Trophoblast cell (in vitro differentiated cells and primary cell): ENCODE measurements around the gene HECW1.
A peak's percentile ranks its signal among the peaks of the same experiment; 100 is the strongest.

ENCODE experiments used
- DNase-seq, 2 donors: peaks; one replicate each; pipeline ENCODE4 v3.0.0-alpha.2; 2016
- H2AFZ ChIP-seq: 2 replicates; pipeline ENCODE4 v1.6.1; 2013; ENCODE audit warnings: low read length, moderate library complexity, mild to moderate bottlenecking; ENCODE audit not compliant: insufficient read depth, poor library complexity
- H2AK5ac ChIP-seq: 2 replicates; pipeline ENCODE4 v1.6.1; 2013; ENCODE audit warnings: mild to moderate bottlenecking, low read length
- H2BK120ac ChIP-seq: 2 replicates; pipeline ENCODE4 v1.6.1; 2013; ENCODE audit warnings: low read length, mild to moderate bottlenecking, moderate library complexity; ENCODE audit not compliant: insufficient read depth, poor library complexity
- H2BK12ac ChIP-seq: 2 replicates; pipeline ENCODE4 v1.6.1; 2013; ENCODE audit warnings: mild to moderate bottlenecking, low read length, moderate library complexity
- H2BK5ac ChIP-seq: 2 replicates; pipeline ENCODE4 v1.6.1; 2013; ENCODE audit warnings: low read length, low read depth, moderate library complexity, mild to moderate bottlenecking; ENCODE audit not compliant: poor library complexity
- H3K14ac ChIP-seq: 2 replicates; pipeline ENCODE4 v1.6.1; 2013; ENCODE audit warnings: mild to moderate bottlenecking, low read length
- H3K18ac ChIP-seq: 2 replicates; pipeline ENCODE4 v1.6.1; 2013; ENCODE audit warnings: mild to moderate bottlenecking, low read length
- H3K23ac ChIP-seq: 2 replicates; pipeline ENCODE4 v1.6.1; 2013; ENCODE audit warnings: low read length
- H3K27ac ChIP-seq: 2 replicates; pipeline ENCODE4 v1.5.1; 2013; ENCODE audit warnings: low read depth, mild to moderate bottlenecking, inconsistent platforms, low read length, moderate library complexity
- H3K27me3 ChIP-seq: 2 replicates; pipeline ENCODE4 v1.6.1; 2013; ENCODE audit warnings: inconsistent platforms, mild to moderate bottlenecking, low read length, moderate library complexity; ENCODE audit not compliant: insufficient read depth
- H3K36me3 ChIP-seq, 2 experiments: 1 replicate in 1 of 2; 2 replicates in 1 of 2; pipeline ENCODE4 v1.6.1; 2013; ENCODE audit warnings: low read length in 2 of 2, mild to moderate bottlenecking in 2 of 2, moderate library complexity in 1 of 2; ENCODE audit not compliant: insufficient read depth in 2 of 2, control insufficient read depth in 1 of 2
- H3K4ac ChIP-seq: 2 replicates; pipeline ENCODE4 v1.6.1; 2013; ENCODE audit warnings: low read depth, mild to moderate bottlenecking, low read length, moderate library complexity
- H3K4me1 ChIP-seq, 2 experiments: 1 replicate in 1 of 2; 2 replicates in 1 of 2; pipeline ENCODE4 v1.6.1; 2013; ENCODE audit warnings: low read length in 2 of 2, mild to moderate bottlenecking in 2 of 2, moderate library complexity in 1 of 2; ENCODE audit not compliant: insufficient read depth in 2 of 2, control insufficient read depth in 1 of 2
- H3K4me2 ChIP-seq: 2 replicates; pipeline ENCODE4 v1.6.1; 2013; ENCODE audit warnings: inconsistent platforms, mild to moderate bottlenecking, low read length, moderate library complexity
- H3K4me3 ChIP-seq: 2 replicates; pipeline ENCODE4 v1.5.1; 2013; ENCODE audit warnings: mild to moderate bottlenecking, low read depth, low read length, inconsistent platforms
- H3K79me1 ChIP-seq: one replicate; pipeline ENCODE4 v1.6.1; 2013; ENCODE audit warnings: low read length
- H3K79me2 ChIP-seq: 2 replicates; pipeline ENCODE4 v1.6.1; 2013; ENCODE audit warnings: low read length, mild to moderate bottlenecking; ENCODE audit not compliant: control insufficient read depth, insufficient read depth, poor library complexity
- H3K9ac ChIP-seq: 2 replicates; pipeline ENCODE4 v1.6.1; 2013; ENCODE audit warnings: mild to moderate bottlenecking, low read length
- H3K9me3 ChIP-seq: 2 replicates; pipeline ENCODE4 v1.6.1; 2013; ENCODE audit warnings: low read depth, mild to moderate bottlenecking, control low read depth, inconsistent platforms, low read length; ENCODE audit not compliant: insufficient read depth
- H4K12ac ChIP-seq: 2 replicates; pipeline ENCODE4 v1.6.1; 2013; ENCODE audit warnings: low read depth, mild to moderate bottlenecking, low read length, moderate library complexity
- H4K8ac ChIP-seq: 2 replicates; pipeline ENCODE4 v1.6.1; 2013; ENCODE audit warnings: low read depth, mild to moderate bottlenecking, low read length, moderate library complexity
- H4K91ac ChIP-seq: one replicate; pipeline ENCODE4 v1.6.1; 2013; ENCODE audit warnings: low read depth, mild to moderate bottlenecking, low read length, moderate library complexity
- WGBS: extraction: QIAGEN DNeasy Blood & Tissue Kit; methylation state at CpG from one replicate; pipeline ENCODE4 v1.1.7; 2013; ENCODE audit warnings: missing lambda C conversion rate; ENCODE audit not compliant: insufficient read length, insufficient coverage; ENCODE audit errors: extremely low coverage; 5-methylcytosine and 5-hydroxymethylcytosine counted together

Gene HECW1

GRCh38 chr7:43495572-43495971, 383.1 kb downstream of the HECW1 start:
- Histone ChIP-seq H3K23ac (no peak overlapping the region), H2BK5ac (no peak overlapping the region), H2AFZ (no peak overlapping the region), H3K4me1 (no peaks in the 10 kb centered on the region), H3K79me1 (no peaks in the 10 kb centered on the region), H3K36me3 (no peaks in the 10 kb centered on the region), H4K12ac (no peak overlapping the region), H3K79me2 (no peaks in the 10 kb centered on the region), H3K18ac (no peak overlapping the region), H2AK5ac (no peak overlapping the region), H2BK12ac (no peak overlapping the region), H4K91ac (no peak overlapping the region), H2BK120ac (no peak overlapping the region), H3K14ac (no peak overlapping the region), H4K8ac (no peak overlapping the region), H3K4me2 (no peak overlapping the region), H3K27ac (no peak overlapping the region), H3K27me3 (no peaks in the 10 kb centered on the region), H3K9ac (no peak overlapping the region), H3K4ac (no peak overlapping the region), H3K4me3 (no peak overlapping the region), H3K9me3 (no peaks in the 10 kb centered on the region)
- no peak for DNase-seq
- WGBS, result no CpG with 5 or more reads among the region's 4 CpGs

DNA sequence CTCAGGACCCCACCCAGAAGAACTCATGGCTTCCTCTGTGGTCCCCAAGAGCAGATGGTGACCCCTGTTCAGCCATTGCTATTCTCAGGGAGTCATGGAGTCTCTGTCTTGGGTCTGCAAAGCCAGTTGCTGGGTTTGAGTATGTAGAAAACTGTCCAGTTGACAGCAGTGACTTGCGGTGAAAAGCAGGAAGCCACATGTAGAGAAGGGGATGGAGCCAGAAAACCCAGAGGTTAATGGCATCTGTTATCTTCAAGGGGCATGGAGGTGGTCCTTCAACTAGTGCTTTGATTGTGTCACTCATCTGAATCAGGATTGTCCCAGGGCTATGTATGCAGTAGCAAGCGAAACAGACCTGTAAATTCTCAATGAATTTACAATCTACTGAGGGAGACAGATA, 384.1 kb downstream of the HECW1 start:
- no peaks in the 10 kb centered on the region for H3K4me1 ChIP-seq
- no peak overlapping the region for H3K23ac ChIP-seq
- no peaks in the 10 kb centered on the region for H3K27me3 ChIP-seq
- no peak overlapping the region for H3K18ac ChIP-seq
- no peak overlapping the region for H3K9ac ChIP-seq
- no peaks in the 10 kb centered on the region for H3K79me1 ChIP-seq
- no peak overlapping the region for H2BK5ac ChIP-seq
- no peaks in the 10 kb centered on the region for H3K36me3 ChIP-seq
- no peak overlapping the region for H4K91ac ChIP-seq
- no peak overlapping the region for H4K8ac ChIP-seq
- no peak overlapping the region for H3K27ac ChIP-seq
- no peak overlapping the region for H3K14ac ChIP-seq
- no peaks in the 10 kb centered on the region for H3K79me2 ChIP-seq
- H3K4me2 ChIP-seq, result no peak overlapping the region
- H2BK12ac ChIP-seq, result no peak overlapping the region
- no peak overlapping the region for H2BK120ac ChIP-seq
- H3K9me3 ChIP-seq, result no peaks in the 10 kb centered on the region
- no peak overlapping the region for H2AK5ac ChIP-seq
- H3K4me3 ChIP-seq, result no peak overlapping the region
- no peak overlapping the region for H3K4ac ChIP-seq
- no peak overlapping the region for H2AFZ ChIP-seq
- WGBS, result no CpG with 5 or more reads among the region's 2 CpGs
- no peak for DNase-seq
- H4K12ac ChIP-seq, result no peak overlapping the region

GRCh38 chr7:43501870-43502269, 389.4 kb downstream of the HECW1 start:
- no peaks in the 10 kb centered on the region for H3K79me2 ChIP-seq
- H3K36me3 ChIP-seq, result no peaks in the 10 kb centered on the region
- no peak overlapping the region for H3K4ac ChIP-seq
- DNase-seq, result peak; percentile 60 to 90
- no peak overlapping the region for H3K18ac ChIP-seq
- H2AK5ac ChIP-seq, result no peak overlapping the region
- peaks cover 0 to 2% of the 10 kb centered on the region in 2 experiments for H3K4me1 ChIP-seq
- H2BK5ac ChIP-seq, result no peak overlapping the region
- no peak overlapping the region for H3K27ac ChIP-seq
- no peak overlapping the region for H3K4me2 ChIP-seq
- H4K8ac ChIP-seq, result no peak overlapping the region
- H3K4me3 ChIP-seq, result no peak overlapping the region
- H3K23ac ChIP-seq, result no peak overlapping the region
- H2AFZ ChIP-seq, result no peak overlapping the region
- no peaks in the 10 kb centered on the region for H3K27me3 ChIP-seq
- no peak overlapping the region for H4K91ac ChIP-seq
- H3K14ac ChIP-seq, result no peak overlapping the region
- no peaks in the 10 kb centered on the region for H3K79me1 ChIP-seq
- H2BK12ac ChIP-seq, result no peak overlapping the region
- WGBS, result no CpG with 5 or more reads among the region's 3 CpGs
- no peak overlapping the region for H4K12ac ChIP-seq
- no peak overlapping the region for H3K9ac ChIP-seq
- no peak overlapping the region for H2BK120ac ChIP-seq
- no peaks in the 10 kb centered on the region for H3K9me3 ChIP-seq

DNA sequence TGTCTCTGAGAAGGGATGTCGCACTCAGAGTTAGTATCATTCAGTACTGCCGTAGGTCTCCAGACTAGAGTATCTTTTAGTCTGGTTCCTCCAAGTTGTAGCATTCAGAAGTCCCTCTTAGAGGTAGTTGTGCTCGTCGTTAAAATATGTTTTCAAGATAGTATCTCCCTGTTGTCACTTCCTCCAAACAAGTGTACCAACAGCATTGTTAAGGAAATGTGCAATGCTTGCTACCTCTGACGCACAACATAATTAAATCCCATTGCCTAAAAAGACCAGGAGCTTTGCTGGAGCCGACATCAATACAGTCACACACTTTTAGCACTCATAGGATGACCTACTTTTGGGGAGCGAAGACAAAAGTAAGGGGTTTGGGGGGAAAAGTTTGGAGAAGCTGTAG, 390.5 kb downstream of the HECW1 start:
- Histone ChIP-seq H3K27me3 (no peaks in the 10 kb centered on the region), H2AK5ac (no peak overlapping the region), H4K8ac (no peak overlapping the region), H2BK5ac (no peak overlapping the region), H3K4me2 (no peak overlapping the region), H3K79me1 (no peaks in the 10 kb centered on the region), H3K18ac (no peak overlapping the region), H3K23ac (no peak overlapping the region), H3K79me2 (no peaks in the 10 kb centered on the region), H3K9ac (no peak overlapping the region), H2BK120ac (no peak overlapping the region), H2BK12ac (no peak overlapping the region), H2AFZ (no peak overlapping the region), H4K91ac (no peak overlapping the region), H3K4me1 (peaks cover 0 to 2% of the 10 kb centered on the region in 2 experiments), H4K12ac (no peak overlapping the region), H3K4me3 (no peak overlapping the region), H3K14ac (no peak overlapping the region), H3K9me3 (no peaks in the 10 kb centered on the region), H3K36me3 (no peaks in the 10 kb centered on the region), H3K27ac (no peak overlapping the region), H3K4ac (no peak overlapping the region)
- WGBS, result no CpG with 5 or more reads among the region's 7 CpGs
- peak; percentile 71 to 91 for DNase-seq
